ENCODE data around the gene PSMD14. TPM values are rescaled to one million over a fixed set of nuclear protein-coding genes. Genes with fewer than 3 reads are reported as not detected.

Gene PSMD14
- total and polyA plus RNA-seq, 2 of the 13 experiments (the other 11 are each of a cell fraction or from before 2014, with no cell fraction given), result 60.6 to 149 TPM

DNA sequence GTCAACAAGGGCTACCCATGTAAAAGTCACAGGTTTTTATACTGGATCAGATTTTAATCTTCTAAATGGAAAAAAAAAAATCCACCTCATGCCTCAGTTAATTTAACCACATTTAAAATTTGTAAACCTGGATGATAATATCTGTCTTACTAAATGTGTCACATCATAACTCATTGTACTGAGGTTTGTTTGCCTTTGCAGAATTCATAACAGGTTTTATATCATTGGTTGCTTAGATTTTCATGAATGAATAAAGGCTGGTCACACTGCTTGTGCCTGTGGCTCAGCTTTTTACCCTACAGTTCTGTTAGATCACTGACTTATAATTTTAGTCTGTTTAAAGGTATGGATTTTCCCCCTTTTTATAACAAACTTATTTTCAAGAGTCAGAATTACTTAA lies 48.9 kb downstream of the PSMD14 start:
- peaks cover 24% of the 10 kb centered on the region for H3K9me3 ChIP-seq (ENCODE audit: low read length)
- no peak overlapping the region for H3K9ac ChIP-seq (ENCODE audit: insufficient read depth, low read depth, low read length)
- no peak overlapping the region for H2AFZ ChIP-seq (ENCODE audit: low read length)
- peaks cover 20% of the 10 kb centered on the region; the same call in 1 of the 2 replicates for H3K4me1 ChIP-seq (ENCODE audit: insufficient read depth, low read length)
- H3K36me3 ChIP-seq (replicated peaks in 1 of 2; ENCODE audit: control insufficient read depth in 1 of 2, insufficient read depth in 2 of 2, low read length in 2 of 2), result peaks cover 0 to 2% of the 10 kb centered on the region in 2 experiments; a peak in 2 of 5 replicates
- in situ Hi-C loops (cut with HindIII; ENCODE audit: extremely low pct_ligation_motif_present, low pct_unique_long_range_greater_than_20kb) (no loop called here), intact Hi-C loops (cut with micrococcal nuclease; ENCODE audit: unreplicated experiment) (no loop called here)
- H3K4me2 ChIP-seq (ENCODE audit: low read depth, low read length), result no peak overlapping the region
- ATAC-seq (no peak), FAIRE-seq (no peak), DNase-seq (ENCODE audit: low spot score) (no peak)
- no peak overlapping the region for H3K4me3 ChIP-seq (replicated peaks in 1 of 3; ENCODE audit: insufficient read depth in 1 of 3, low read depth in 2 of 3, low read length in 3 of 3)
- no peak overlapping the region for H3K27ac ChIP-seq (ENCODE audit: extremely low read length, insufficient read depth, low read length)
- no peaks in the 10 kb centered on the region for H3K27me3 ChIP-seq (ENCODE audit: control insufficient read depth in 1 of 2, insufficient read depth in 2 of 2, low read length in 2 of 2)
- CTCF ChIA-PET (ENCODE audit: low intra/inter-chr PET ratio, low total read pairs), result no interaction called here
- peaks cover 52% of the 10 kb centered on the region for H3K79me2 ChIP-seq (ENCODE audit: insufficient read depth, low read length)
- no TSS peak for BruUV-seq (replicated peaks)
- no peaks in the 10 kb centered on the region for H4K20me1 ChIP-seq (ENCODE audit: insufficient read depth, low read length)
- TF ChIP-seq KDM5A (IDR thresholded peaks at IDR 0.05; ENCODE audit: borderline replicate concordance, low read length) (no peak), RBM22 (optimal IDR thresholded peaks at IDR 0.05; ENCODE audit: low read length) (no peak)
- POLR2A ChIA-PET, result no interaction called here

DNA sequence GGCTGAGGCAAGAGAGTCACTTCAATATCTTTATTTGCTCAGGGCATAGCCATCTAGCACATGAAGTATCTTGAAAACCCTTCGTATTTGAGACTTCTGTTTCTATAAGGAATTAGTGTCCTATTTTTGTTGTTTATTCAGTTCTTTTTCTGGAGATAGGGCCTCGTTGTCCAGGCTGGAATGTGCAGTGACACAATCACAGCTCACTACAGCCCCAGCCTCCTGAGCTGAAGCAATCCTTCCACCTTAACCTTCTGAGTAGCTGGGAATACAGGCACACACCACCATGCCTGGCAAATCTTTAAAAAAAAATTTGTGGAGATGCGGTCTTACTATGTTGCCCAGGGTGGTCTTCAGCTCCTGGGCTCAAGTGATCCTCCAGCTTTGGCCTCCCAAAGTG lies 50.6 kb downstream of the PSMD14 start:
- Histone ChIP-seq H3K27me3 (ENCODE audit: control insufficient read depth in 1 of 2, insufficient read depth in 2 of 2, low read length in 2 of 2) (no peaks in the 10 kb centered on the region), H4K20me1 (ENCODE audit: insufficient read depth, low read length) (no peaks in the 10 kb centered on the region), H3K4me1 (ENCODE audit: insufficient read depth, low read length) (peaks cover 20% of the 10 kb centered on the region; the same call in 1 of the 2 replicates), H3K79me2 (ENCODE audit: insufficient read depth, low read length) (peaks cover 50% of the 10 kb centered on the region), H3K4me2 (ENCODE audit: low read depth, low read length) (no peak overlapping the region), H3K36me3 (replicated peaks in 1 of 2; ENCODE audit: control insufficient read depth in 1 of 2, insufficient read depth in 2 of 2, low read length in 2 of 2) (peaks cover 0 to 2% of the 10 kb centered on the region in 2 experiments; a peak in 2 of 5 replicates), H3K27ac (ENCODE audit: extremely low read length, insufficient read depth, low read length) (no peak overlapping the region), H2AFZ (ENCODE audit: low read length) (no peak overlapping the region), H3K4me3 (replicated peaks in 1 of 3; ENCODE audit: insufficient read depth in 1 of 3, low read depth in 2 of 3, low read length in 3 of 3) (no peak overlapping the region), H3K9ac (ENCODE audit: insufficient read depth, low read depth, low read length) (no peak overlapping the region), H3K9me3 (ENCODE audit: low read length) (peaks cover 34% of the 10 kb centered on the region)
- WGBS (ENCODE audit: low lambda C conversion rate), result 75% methylated on average over 3 of the region's 3 CpGs
- no TSS peak for BruUV-seq (replicated peaks)
- DNase-seq (ENCODE audit: low spot score) (peak; percentile 18), ATAC-seq (peak; percentile 69), FAIRE-seq (no peak)
- in situ Hi-C loops (cut with HindIII; ENCODE audit: extremely low pct_ligation_motif_present, low pct_unique_long_range_greater_than_20kb), result no loop called here
- 0 out of 2 replicates have a peak, but pooled peaks have one; percentile 23 for TF ChIP-seq RCOR2 (CRISPR knock-in tag; IDR thresholded peaks at IDR 0.05)
- TF ChIP-seq ZNF558 (CRISPR knock-in tag; IDR thresholded peaks at IDR 0.05; ENCODE audit: borderline replicate concordance), result no peak
- no peak for TF ChIP-seq TBX3 (IDR thresholded peaks at IDR 0.05; ENCODE audit: borderline replicate concordance)
- TF ChIP-seq RBM22 (optimal IDR thresholded peaks at IDR 0.05; ENCODE audit: low read length), result peak; percentile 28
- peak; percentile 70 for TF ChIP-seq TEAD3 (CRISPR knock-in tag; optimal IDR thresholded peaks at IDR 0.05; ENCODE audit: borderline replicate concordance)
- TF ChIP-seq CEBPG (CRISPR knock-in tag; IDR thresholded peaks at IDR 0.05), result 0 out of 2 replicates have a peak, but pooled peaks have one; percentile 23
- peak; percentile 67 for TF ChIP-seq CEBPB (IDR thresholded peaks at IDR 0.05; ENCODE audit: borderline replicate concordance, low read depth, low read length)
- TF ChIP-seq CAMTA2 (CRISPR knock-in tag; IDR thresholded peaks at IDR 0.05; ENCODE audit: borderline replicate concordance), result no peak
- TF ChIP-seq, protein P1, sequence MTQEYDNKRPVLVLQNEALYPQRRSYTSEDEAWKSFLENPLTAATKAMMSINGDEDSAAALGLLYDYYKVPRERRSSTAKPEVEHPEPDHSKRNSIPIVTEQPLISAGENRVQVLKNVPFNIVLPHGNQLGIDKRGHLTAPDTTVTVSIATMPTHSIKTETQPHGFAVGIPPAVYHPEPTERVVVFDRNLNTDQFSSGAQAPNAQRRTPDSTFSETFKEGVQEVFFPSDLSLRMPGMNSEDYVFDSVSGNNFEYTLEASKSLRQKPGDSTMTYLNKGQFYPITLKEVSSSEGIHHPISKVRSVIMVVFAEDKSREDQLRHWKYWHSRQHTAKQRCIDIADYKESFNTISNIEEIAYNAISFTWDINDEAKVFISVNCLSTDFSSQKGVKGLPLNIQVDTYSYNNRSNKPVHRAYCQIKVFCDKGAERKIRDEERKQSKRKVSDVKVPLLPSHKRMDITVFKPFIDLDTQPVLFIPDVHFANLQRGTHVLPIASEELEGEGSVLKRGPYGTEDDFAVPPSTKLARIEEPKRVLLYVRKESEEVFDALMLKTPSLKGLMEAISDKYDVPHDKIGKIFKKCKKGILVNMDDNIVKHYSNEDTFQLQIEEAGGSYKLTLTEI (CRISPR knock-in tag; conservative IDR thresholded peaks at IDR 0.05), result no peak
- no peak for TF ChIP-seq ZNF296 (CRISPR knock-in tag; conservative IDR thresholded peaks at IDR 0.05)
- intact Hi-C loops (cut with micrococcal nuclease; ENCODE audit: unreplicated experiment), result no loop called here
- POLR2A ChIA-PET, result no interaction called here
- CTCF ChIA-PET (ENCODE audit: low intra/inter-chr PET ratio, low total read pairs), result no interaction called here

Data from HepG2 (cell line).